ENCODE measurements around the gene SFT2D3. TPM values are rescaled to one million over a fixed set of nuclear protein-coding genes. Genes with fewer than 3 reads are reported as not detected.

Gene SFT2D3
- total RNA-seq, 1 experiment from 2014 or later = 4.7 TPM

DNA sequence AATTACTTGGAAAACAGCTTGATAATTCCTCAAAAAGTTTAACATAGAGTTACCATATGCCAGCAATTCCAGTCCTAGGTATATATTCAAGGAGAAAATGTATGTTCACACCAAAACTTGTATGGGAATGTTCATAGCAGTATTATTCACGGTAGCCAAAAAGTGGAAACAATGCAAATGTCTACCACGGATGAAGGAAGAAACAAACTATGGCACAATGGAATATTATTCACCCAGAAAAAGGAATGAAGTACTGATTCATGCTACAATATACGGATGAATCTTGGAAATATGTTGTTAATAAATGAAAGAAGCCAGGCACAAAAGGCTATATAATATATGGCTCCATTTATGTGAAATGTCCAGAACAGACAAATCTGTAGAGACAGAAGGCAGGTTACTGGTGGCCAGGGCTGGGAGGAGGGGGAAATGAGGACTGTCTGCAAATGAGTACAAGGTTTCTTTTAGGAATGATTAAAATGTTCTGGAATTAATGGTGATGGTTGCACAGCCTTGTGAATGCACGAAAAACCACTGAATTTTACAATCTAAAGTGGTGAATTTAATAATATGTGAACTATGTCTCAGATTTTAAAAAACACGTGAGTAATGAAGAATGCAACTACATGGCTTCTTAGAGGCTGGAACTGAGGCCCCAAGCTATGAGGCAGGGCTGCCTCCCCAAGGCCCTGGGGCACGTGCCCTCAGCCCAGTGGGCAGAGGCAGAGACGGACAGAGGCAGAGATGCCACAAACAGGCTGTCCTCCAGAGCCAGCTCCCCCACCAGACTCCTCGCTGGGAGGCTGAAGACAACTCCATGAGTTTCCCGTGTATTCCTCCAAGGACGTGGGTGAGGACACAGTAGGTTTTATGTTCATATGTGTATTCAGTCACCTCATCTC is 31.0 kb upstream of the SFT2D3 start:
- Mint-ChIP-seq H3K36me3 (ENCODE audit: insufficient read depth in 1 of 3, low read depth in 3 of 3) (no peaks in the 10 kb centered on the region; a peak in 1 of 7 replicates), H3K27me3 (ENCODE audit: low read depth) (peaks cover 75% of the 10 kb centered on the region), H3K4me1 (peaks cover 0 to 4% of the 10 kb centered on the region in 2 experiments; a peak in 1 of 4 replicates), H3K9me3 (no peaks in the 10 kb centered on the region), H3K4me3 (no peak overlapping the region), H3K27ac (peak overlapping the region in 1 of 3 experiments; percentile 31; a peak in 1 of 7 replicates)
- Histone ChIP-seq H3K18ac (ENCODE audit: insufficient read length, low read depth, low read length) (no peak overlapping the region), H4K5ac (ENCODE audit: insufficient read length, low read depth, low read length) (no peak overlapping the region), H2BK12ac (ENCODE audit: insufficient read length, low read depth, low read length) (no peak overlapping the region), H4K20me1 (ENCODE audit: control insufficient read depth, insufficient read depth, insufficient read length) (no peaks in the 10 kb centered on the region), H3K14ac (ENCODE audit: insufficient read depth, low read length) (no peak overlapping the region), H3K79me2 (ENCODE audit: insufficient read depth, low read length) (no peaks in the 10 kb centered on the region), H2BK15ac (ENCODE audit: low read depth, low read length) (no peak overlapping the region), H2BK5ac (ENCODE audit: insufficient read length, low read length) (no peak overlapping the region), H3K4me1 (ENCODE audit: insufficient read depth, low read length) (no peaks in the 10 kb centered on the region), H4K91ac (ENCODE audit: insufficient read length, low read depth, low read length) (no peak overlapping the region), H3K27me3 (ENCODE audit: insufficient read depth, low read length) (peaks cover 9% of the 10 kb centered on the region), H4K8ac (replicated peaks; ENCODE audit: insufficient read length, low read depth, low read length) (no peak overlapping the region), H3K9me3 (ENCODE audit: control insufficient read depth, low read depth, low read length) (no peaks in the 10 kb centered on the region), H3T11ph (ENCODE audit: low read length) (no peak overlapping the region), H2BK120ac (ENCODE audit: low read depth, low read length, poor library complexity, severe bottlenecking) (no peak overlapping the region), H3K27ac (ENCODE audit: insufficient read length, low read depth, low read length) (no peak overlapping the region), H3K23me2 (ENCODE audit: insufficient read length, low read depth, low read length, poor library complexity, severe bottlenecking) (no peaks in the 10 kb centered on the region), H3K56ac (ENCODE audit: insufficient read length, low read depth, low read length) (no peak overlapping the region), H3K23ac (ENCODE audit: insufficient read length, low read depth, low read length) (no peak overlapping the region), H2AK5ac (ENCODE audit: insufficient read length, low read length) (no peak overlapping the region), H2AFZ (ENCODE audit: low read length) (no peak overlapping the region), H3K9ac (ENCODE audit: extremely low read depth, insufficient read length, low read length) (no peak overlapping the region), H3K4me2 (ENCODE audit: insufficient read depth, insufficient read length, low read length) (no peak overlapping the region), H2BK20ac (ENCODE audit: low read depth, low read length, poor library complexity, severe bottlenecking) (no peak overlapping the region), H3K79me1 (ENCODE audit: insufficient read depth, low read depth, low read length, poor library complexity, severe bottlenecking) (no peaks in the 10 kb centered on the region), H3K4ac (ENCODE audit: low read depth, low read length) (no peak overlapping the region)
- DNase-seq = no peak
- no peak for TF ChIP-seq CTCF (conservative IDR thresholded peaks at IDR 0.05)
- no CpG with 5 or more reads among the region's 10 CpGs for WGBS (ENCODE audit: extremely low coverage, insufficient read length, low lambda C conversion rate)

All from H9 (cell line).